Mammary epithelial cell (primary cell): ENCODE measurements around the gene USH2A.

ENCODE experiments used
- CTCF ChIP-seq, 2 donors: IDR thresholded peaks in 1 of 2; conservative IDR thresholded peaks in 1 of 2; 2 replicates each; pipeline ENCODE4 v1.5.1; 2011 to 2012; ENCODE audit warnings: inconsistent platforms in 2 of 2, low read length in 2 of 2, mild to moderate bottlenecking in 2 of 2, control low read depth in 1 of 2, low read depth in 1 of 2; ENCODE audit not compliant: insufficient read depth in 1 of 2; ENCODE audit errors: extremely low read depth in 1 of 2
- EZH2 ChIP-seq: IDR thresholded peaks from 2 replicates; pipeline ENCODE4 v1.6.1; 2012; ENCODE audit warnings: low read length, inconsistent platforms, borderline replicate concordance

- TF ChIP-seq CTCF (conservative IDR thresholded peaks at IDR 0.05 in 1 of 2, IDR thresholded peaks at IDR 0.05 in 1 of 2; ENCODE audit: extremely low read depth in 1 of 2, insufficient read depth in 1 of 2, low read depth in 1 of 2, low read length in 2 of 2) = no peak
- TF ChIP-seq EZH2 = no peak
Observed at GRCh38 chr1:216075339-216075738, 347.9 kb downstream of the USH2A start.
